SIG-M5 treated with dmso at 0.1 percent for 504 hours (cell line): ENCODE measurements around the gene SLC41A3.
A peak's percentile ranks its signal among the peaks of the same experiment; 100 is the strongest.
"Not testable (repeated sequence)": the region's sequence is repeated elsewhere in the genome, so short reads cannot be mapped to it uniquely, and the experiment has no call there.

ENCODE experiments used
- DNase-seq: peaks from one replicate; lab custom pipeline; 2025; ENCODE audit not compliant: unreplicated experiment; lab: John Stamatoyannopoulos, UW

Gene SLC41A3

DNA sequence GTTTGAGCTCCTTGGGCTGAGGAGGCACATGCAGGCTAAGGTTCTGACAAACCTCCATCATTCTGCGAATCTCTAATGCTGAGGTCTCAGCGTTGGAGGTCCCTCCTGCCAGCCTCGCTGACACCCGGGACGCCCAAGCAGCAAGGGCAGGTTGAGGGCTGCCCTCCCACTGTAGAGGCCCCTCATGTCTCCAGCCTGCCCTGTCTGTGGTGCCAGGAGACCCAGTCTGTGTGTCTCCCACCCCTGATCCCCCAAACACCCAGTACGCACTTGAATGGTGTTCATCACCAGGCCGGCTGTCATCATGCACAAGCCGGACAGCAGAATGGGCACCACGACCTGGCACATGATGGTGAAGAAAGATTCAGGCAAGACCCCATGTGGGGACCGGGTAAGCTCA is 27.8 kb downstream of the SLC41A3 start:
- no peak for DNase-seq

DNA sequence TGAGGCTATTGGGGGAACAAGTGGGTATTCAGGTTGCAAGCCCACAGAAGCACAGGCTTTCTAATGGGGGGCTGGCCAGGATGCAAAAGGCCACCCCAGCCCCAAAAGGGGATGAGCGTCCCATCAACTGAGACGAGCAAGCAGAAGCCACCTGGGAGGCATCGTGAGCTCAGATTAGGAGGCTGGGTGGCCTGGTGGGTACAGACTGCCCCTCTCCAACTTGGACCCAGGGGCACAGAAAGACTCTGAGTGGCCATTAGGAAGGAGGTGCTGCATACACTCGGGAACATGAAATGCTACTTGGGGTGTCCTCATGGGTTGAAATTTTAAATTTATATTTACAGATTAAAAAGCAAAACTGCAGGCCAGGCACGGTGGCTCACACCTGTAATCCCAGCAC is 29.1 kb downstream of the SLC41A3 start:
- no peak for DNase-seq

DNA sequence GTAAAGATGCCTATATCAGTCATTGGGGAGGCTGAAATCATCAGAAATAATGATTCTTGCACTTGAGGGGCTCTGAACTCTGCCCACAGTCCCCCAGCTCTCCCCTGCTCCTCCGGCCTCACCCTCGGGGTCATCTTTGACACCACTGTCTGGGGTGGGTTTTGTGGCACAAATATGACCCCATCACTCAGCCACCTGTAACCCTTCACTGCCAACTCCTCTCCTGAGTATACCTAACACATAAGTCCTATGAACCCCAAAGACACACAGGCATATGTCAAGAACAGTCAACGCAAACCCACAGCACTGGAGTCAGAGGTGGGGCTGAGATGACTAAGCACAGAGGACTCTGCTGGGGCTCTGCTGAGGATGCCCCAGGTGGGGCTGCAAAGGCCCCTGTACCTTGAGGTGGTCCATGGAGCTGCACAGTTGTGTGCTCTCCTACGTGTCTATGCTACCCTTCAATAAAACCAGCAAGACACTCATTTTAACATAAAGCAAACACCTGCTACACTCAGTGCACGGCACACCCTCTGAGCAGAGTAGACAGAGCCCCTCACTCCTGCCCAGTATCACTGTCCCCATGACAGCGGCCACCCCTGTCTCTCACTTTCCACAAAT is 29.9 kb downstream of the SLC41A3 start:
- DNase-seq, result no peak

DNA sequence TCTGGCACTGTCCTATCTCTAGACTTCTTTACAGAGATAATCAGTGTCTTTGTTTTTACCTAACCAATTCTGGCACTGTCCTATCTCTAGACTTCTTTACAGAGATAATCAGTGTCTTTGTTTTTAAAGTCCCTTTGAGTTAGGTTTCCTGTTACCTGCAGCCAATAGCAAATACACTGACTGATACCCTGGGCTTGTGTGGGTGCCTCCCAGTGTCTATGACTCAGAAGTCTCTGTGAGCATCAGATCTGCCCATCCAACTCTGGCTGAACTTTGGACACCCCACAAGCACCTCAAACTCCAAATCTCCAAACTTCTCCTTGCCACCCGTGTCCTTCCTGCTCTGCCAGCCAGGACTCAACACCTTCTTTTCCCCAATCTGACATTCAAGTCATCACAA is 30.4 kb downstream of the SLC41A3 start:
- no peak for DNase-seq

DNA sequence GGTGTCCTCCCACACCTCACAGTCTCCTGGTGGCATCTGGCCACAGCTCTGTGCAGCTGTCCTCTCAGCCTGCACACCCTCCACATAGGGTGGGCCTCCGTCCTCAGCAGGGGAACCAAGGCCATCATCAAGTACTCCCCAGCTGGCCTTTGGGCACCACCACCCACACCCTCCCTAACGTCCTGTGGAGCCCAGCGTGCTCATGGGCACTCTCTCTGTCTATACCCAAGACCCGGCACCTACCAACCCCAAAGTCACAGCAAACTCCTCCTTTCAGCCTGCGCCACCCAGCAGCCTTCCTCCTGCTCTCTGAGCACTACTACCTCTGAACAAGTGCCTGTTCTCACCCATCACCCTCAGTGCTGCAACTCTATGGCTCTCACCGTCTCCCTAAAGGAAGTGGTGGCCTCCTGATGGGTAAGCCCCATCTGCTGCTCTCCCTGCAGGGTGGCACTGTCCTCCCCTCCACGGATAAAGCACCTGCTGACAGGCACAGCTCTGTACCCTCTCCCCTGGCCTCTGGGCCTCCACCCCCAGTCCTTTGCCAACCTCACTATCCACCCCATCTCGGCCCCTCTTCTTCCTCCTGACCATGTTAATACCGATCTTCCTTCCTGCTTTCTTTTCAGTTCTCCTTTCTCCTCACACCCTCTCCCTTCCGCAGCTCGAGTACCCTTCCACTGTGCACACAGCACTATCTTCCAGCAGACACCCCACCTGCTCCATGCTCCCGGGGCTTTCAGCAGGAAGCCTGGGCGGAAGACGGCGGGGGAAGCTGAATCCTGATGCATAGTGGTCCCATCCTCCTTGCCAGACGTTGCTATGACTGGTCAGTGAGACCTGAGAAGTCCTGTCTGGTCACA is 31.5 kb downstream of the SLC41A3 start:
- DNase-seq, result peak; percentile 37

DNA sequence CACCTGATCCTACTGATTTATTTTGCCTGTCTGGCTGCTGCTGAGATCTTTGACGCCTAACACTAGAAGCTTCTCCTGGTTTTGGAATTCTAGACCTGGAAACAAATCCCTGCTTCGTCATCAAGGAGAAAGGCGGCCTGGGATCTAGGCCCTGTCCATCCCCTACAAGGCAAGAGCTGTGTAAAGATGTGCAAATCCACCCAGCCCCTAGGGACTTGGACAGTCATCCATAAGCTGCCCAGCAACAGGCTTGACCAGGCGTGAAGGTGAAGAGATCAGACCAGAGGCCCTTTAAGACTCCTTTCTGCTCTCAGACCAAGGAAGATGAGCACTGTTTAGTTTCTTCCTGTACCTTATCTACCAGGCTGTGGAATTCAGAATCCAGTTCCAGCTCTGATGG is 32.2 kb downstream of the SLC41A3 start:
- no peak for DNase-seq

DNA sequence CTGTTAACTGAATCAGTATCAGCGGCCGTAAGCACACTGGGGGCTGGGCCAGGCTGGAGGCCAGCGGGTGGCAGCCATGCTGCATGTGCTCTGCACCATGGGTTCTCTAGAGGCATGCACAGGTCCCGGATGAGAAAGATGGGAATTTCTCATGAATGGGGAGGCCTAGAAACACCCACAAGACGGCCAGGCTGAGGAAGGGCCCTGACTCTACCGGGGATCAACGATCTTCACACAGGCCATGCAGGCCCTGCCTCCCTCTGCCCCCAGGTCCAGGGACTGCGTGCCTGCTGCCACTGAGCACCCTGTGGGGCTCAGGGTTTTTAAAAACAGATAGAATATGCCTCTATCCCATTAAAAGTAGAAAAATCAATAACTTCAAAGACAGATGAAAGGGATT is 32.7 kb downstream of the SLC41A3 start:
- DNase-seq, result no peak

DNA sequence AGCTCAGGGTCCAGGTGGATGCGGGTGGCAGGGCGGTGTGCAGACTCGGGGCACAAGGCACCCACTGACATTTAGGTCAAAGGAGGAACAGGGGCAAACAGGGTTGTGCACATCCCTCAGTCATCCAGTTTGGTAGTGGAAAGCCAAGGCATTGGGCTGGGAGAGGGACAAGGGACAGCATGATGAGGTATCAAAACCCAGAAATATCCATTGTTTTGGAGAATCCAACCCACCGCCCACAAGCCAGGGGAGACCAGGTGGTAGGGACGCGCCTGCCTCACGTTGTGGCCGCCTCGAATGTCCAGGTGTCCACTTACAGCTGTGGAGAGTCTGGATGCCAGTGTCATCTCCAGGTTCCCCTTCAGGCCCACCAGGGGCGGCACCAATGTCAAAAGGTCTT is 33.3 kb downstream of the SLC41A3 start:
- no peak for DNase-seq

DNA sequence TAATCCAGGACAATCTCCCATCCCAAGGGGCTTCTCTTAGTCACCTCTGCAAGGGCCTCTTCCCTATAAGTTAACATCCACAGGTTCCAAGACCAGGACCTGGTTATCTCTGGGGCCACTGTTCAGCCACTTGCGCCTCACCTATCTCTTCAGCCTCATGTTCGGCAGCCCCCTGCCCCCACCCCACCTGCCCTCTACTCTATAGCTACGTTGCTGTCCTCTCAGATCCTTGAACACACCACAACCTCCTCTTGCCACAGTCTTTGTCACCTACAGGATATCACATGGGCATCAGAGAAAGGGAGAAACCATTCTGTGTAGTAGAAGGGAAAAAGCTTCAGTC is 33.9 kb downstream of the SLC41A3 start:
- no peak for DNase-seq

DNA sequence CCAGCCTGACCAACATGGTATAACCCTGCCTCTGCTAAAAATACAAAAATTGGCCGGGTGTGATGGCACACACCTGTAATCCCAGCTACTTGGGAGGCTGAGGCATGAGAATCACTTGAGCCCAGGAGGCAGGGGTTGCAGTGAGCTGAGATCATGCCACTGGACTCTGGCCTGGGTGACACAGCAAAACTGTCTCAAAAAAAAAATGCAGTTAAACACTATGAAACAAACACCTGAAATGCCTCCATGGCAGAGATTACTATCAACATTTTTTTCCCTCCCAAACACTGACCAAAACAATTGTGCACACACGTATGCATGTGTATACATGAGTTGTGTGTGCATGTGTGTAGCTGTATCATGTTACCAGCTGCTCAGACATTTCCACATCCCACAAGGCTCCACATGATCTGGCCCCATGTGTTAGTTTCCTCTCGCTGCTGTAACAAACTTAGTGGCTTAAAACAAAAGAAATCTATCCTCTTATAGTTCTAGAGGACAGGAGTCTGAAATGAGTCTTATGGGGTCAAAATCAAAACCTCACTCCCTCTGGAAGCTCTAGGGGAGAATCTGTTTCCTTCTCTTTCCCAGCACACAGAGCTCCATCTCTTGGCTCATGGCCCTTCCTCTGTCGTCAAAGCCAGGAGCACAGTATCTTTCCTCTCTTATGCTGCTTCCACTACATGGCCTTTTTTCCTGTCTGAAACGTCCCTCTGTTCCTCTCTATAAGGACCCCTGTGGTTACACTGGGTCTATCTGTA is 34.5 kb downstream of the SLC41A3 start:
- DNase-seq, result no peak

DNA sequence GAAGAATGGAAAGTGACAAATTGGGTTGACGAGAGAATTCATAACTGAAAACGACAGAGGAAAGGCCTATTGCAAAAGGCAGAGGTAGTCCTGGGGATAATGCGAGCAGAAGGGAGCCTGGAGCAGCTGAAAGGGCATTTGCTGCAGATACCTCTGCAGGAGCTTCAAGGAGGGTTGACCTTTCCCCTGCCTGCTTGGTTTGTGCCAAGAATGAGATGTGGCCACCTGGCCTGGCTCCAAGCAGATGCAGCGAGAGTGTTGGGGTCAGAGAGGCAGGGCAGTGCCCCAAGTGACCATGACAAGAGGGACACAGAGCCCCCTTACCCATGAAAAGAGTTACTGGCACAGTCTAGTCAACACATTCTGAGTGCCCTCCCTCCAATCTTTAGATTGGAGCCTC is 43.5 kb downstream of the SLC41A3 start:
- no peak for DNase-seq

DNA sequence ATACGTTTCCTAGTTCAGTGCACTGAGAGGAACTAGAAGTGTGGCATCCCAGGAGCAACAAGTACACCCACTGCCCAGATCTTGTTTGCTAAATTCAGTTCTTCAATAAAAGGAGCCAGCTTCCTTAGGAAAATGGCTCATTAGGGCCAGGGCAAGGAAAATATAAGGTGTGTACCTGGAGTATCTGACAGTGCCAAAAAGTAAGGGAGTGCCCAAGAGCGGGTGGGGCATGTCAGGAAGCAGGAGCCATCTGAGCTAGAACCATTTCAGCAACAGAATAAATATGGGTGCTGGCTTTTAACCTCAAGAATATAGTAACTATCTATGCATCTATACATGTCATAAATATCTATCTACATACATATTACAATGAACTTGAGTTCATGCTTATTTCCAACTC is 44.1 kb downstream of the SLC41A3 start:
- no peak for DNase-seq

DNA sequence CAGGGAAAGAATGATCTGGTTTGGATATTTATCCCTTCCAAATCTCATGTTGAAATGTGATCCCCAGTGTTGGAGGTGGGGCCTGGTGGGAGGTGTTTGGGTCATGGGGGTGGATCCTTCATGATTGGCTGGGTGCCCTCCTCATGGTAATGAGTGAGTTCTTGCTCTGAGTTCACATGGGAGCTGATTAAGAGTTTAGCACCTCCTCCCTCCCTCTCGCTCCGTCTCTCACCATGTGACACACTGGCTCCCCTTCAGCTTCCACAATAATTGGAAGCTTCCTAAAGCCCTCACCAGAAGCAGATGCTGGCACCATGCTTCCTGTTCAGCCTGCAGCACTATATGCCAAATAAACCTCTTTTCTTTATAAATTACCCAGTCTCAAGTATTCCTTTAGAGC is 45.1 kb downstream of the SLC41A3 start:
- not testable (repeated sequence) for DNase-seq

DNA sequence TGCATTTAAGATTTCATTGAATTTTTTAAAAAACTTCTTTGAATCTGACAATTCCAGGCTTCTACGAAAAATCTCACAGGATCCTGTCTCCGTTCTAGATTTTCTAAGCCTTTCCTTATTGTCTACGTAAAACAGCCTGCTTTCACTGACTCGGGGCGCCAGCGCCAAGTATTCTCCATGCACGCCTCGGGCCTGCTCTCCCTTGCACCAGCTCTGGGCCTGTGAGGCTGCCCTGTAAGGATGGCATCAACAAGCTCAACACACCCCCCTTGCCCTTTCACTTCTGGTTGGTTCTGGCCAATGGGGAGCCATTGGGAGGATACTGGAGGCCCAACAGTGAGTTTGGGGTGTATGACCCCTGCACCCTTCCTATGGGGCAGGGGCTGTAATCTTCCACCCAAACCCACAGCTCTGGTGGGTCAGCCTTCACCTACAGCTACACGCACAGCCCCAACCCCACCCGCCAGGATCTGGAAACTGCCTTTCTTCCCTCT is 47.8 kb downstream of the SLC41A3 start:
- DNase-seq, result no peak

DNA sequence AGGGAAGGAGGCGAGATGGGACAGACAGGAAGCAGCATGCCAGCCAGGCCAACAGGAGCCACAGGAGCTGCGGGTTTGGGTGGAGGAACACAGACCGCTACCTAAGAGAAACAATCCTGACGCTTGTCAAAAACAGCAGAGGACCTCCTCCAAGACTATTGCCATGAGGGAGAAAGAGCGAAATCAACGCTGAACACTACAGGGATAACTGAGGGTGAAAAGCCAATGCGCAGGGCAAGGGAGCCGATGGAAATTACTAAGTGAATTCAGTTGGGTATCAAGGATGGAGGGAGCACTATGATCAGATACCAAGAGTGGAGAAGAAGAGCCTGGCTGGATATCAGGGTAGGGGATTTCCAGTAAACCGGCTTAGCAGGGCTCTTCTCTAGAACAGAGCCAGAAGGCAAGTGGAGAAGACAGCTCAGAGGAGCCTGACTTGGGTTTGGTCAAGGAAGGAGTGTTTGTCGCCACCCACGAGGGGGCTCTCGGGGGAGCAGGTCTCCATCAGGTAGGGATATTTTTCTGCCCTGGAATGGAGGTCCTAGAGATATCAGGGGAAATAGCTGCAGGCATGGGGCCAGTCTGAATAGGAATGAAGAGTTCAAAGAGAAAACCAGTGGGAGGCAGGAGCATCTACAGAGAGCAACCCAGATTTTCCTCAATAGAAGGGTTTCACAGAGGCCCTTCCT is 48.4 kb downstream of the SLC41A3 start:
- no peak for DNase-seq

DNA sequence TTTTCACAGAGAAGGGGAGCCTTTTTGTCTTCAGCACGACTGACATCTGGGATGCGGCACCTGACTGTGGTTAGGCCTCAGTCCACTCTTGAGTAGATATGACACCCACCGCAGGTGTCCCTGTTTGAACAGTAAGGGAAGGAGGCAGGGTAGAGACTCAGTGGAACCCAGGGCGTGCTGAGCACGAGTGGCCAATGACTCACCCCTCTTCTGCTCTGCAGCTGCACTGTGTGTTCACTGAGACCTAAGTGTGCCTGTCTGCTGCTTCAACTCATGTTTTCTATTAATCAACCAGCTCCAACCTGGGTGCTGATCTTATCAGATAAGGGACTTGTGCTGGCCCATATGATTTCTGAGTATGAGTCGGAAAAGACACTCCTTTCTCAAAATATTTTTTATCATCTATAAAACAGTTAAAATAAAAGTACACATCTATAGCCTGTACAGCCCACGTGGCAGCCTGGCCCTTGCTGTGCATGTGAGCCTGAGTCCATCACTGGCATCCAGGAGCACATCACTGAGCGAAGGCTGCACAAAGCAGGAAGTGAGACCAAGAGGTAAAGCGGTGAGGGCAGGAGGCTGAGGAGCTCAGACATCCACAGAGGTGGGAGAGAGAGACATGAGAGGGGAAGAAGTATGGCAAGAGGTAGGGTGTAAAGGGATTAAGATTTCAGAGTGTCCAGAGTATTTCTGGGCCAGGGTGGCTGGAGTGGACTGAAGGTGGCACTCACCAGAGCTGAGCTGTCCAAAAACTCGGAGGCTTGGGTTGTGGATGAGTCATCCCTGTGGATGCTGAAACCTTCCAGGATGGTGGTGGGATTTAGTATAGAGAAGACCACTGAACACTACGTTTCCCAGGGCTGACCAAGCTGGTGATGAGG is 49.2 kb downstream of the SLC41A3 start:
- no peak for DNase-seq

DNA sequence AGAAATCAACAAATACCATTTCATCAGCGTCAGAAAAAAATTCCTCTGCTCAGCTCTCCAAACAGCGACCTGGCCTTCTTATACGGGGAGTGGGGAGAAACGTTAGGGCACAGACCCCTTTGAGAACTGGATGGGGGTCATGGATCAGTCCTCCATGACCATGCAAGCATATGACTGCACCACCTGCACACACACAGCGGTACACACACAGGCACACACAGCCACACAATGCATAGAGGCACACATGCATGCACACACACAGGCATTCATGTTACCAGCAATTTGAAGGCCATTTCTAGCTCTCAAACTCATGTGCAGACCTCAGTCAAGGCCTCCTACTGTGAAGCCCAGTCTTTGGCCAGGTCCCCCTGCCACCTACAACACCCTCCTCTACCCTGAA is 50.2 kb downstream of the SLC41A3 start:
- DNase-seq, result no peak

DNA sequence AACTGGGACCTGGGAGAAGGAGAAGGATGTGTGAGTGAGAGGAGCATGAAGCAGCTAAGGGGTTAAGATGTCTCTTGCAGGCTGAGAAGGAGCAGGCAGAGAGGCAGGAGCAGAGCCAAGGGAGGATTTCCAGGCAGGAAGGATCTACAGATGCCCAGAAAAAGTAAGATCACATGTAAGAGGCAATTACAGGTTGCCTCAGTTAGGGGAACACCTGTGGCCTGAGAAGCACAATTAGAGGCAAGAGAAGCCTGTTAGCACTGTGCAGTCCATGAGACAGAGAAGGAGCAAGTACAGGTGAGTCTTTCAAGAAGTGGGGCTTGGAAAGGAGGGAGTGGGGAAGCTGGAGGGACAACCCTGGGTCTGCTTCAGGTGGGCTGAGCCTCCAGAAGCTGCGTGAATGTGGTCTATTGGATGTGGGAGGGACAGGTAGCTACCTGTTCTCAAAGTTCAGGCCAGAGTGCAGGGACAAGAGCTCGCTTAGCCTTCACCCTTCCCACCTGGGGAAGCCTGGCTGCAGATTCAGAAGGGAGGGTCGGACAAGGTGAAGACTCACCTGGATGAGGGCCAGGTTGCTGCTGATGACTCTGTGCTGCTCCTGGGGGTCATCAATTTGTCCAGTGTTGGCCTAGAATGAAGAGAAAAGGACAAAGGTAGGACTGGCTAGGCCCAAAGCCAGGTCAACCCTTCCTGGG is 50.7 kb downstream of the SLC41A3 start:
- DNase-seq, result no peak

DNA sequence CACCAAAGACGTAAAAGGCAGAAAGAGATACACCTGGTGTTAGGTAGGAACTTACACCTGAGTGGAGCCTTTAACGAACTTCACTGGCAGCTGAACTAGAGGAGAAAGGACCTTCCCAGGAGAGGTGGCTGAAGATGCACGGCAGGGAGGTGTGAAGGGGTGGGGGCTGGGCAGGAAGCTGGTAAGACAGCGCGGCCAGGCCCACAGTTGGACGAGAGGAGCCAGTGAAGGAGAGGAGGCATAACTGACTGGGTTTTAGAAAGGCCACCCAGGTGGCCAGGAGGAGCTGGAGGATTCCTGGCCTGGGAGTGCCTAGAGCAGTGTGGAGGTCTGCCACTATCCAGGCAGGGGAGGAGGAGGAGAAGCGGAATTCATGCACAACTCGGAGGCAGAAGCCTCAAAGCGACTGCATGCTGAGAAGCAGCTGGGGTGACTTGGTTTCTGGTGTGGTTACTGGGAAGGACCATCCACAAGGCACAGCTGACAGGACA is 51.9 kb downstream of the SLC41A3 start:
- no peak for DNase-seq

DNA sequence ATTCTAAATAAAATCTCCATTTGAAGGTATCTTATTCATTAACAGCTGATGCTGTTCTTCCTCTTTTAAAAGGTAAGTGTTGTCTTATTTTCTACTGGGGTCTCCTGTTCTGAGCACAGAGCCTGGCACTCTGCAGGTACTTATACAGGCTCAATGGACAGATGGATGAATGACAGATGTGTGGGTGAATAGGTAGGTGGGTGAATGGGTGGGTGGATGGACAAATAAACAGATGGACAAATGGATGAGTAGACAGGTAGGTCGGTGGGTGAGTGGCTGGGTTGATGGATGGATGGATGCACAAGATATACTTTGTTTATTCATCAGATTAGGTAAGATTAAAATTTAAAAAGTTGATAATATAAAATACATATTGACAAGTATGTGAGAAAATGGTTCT is 53.5 kb downstream of the SLC41A3 start:
- no peak for DNase-seq
